Ammon's horn (tissue), 1 donor: Measurements from ENCODE around the gene KLF3.

Experiments
- DNase-seq: peaks from one replicate; pipeline ENCODE4 v3.0.0-alpha.2; 2016; ENCODE audit warnings: low spot score

KLF3 gene

DNA sequence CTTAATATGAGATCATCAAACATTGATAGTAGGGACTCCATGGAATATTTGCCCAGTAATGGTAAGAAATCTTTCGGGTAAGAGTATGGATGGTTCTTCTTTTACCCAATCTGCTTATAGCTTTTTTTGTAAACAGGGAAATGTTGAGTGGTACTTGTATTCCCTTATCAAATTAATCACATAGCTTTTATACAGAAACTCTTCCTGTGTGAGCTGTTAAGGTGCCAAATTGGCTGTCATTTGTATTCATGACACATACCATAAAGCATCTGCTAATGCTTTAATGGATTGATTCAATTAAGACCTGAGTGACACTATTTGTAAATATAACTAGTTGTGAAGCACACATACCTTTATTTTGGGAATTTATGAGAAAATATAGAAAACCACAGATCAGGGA, 34.2 kb downstream of the KLF3 start:
- no peak for DNase-seq

DNA sequence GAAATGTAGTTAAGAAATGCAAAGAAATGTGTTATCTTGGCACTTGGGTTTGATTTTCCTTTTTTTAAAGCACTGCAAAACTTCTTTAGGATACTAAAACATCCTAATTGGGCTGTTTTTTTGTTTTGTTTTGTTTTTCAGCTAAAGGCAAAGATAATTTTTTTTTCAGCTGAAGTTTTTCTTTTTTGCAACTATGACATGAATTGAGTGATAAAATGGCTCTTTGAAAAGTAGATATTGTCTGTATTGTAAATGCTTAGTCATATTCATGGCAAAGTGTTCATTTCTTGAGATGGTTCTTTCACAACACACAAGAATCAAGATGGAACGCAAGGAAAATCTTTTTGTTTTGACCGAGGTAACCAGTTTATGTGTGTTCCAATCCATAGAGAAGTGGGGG, 35.1 kb downstream of the KLF3 start:
- no peak for DNase-seq

DNA sequence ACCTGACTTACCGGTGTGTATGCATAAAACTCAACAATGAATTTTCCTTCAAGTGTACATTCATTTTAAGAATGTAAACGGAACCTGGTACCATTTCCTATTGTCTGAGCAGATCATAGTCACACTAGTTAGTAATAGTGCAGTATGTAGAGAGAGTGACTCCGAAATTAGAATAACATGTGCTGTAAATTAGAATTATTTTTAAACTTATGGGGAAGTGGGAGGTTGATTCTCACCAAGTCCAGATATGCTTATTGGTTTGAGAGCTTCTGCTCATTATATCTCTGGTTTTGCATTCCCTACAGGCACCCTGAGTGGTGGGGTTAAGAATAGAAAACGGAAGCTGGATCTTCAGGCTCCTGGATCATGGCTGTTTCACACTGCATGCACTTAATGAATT, 39.6 kb downstream of the KLF3 start:
- DNase-seq: no peak

DNA sequence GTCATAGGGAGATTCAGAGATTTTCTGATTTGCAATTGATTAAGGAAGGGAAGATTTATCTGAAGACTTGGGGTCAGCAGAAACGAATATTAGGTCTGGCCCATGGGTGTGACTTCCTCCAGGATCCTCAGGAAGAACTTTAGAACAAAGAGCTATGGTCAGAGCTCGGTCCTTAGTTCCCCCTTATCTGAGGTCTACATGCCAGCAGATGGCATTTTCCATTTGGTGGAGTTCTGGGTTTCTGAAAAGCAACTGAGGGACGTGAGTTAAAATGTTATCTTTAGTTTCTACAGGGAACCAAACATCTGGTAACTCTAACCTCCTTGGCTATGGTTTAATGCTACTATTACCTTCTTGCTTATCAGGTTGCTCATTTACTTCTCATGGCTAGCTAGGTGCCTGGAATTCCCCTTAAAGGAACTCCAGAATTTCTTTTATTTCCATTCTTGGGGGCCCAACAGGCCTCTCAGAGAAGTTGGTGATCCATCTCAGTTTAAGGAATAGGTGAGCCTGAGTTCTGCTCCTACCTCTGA, 40.7 kb downstream of the KLF3 start:
- DNase-seq: no peak

DNA sequence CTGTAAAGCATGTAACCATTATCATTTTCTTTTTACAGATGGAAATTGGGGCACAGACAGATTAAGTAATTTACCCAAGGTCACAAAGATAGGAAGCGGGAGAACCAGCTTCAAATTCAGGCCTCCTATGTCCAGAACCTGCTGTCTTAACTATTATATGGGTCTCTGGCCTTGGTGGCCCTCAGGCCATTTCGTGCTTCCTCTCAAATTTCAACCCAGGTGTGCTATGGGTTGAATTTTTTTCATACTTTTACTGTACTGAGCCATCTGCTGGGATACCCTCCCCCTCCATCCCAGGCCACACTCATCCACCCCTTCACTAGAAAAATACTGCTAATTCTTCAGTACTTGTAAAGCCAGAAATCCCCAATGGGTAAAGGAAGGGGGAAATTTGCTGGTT, 42.3 kb downstream of the KLF3 start:
- DNase-seq: no peak

DNA sequence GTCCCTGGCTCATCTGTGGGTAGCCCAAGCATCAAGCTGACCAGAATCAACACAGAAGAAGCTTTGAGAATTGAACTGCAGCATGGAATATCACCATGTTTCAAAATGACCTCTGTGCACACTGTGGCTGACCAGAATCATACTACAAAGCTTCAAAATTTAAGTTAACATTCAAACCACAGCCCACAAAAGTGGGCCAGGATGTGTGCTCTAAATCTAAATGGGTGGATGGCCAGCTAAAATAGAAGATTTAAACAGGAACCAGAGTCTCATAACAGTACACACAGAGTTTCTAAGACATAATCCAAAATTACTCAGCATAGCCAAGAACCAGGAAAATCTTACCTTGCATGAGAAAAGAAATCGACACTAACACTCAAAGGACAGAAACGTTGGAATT, 46.1 kb downstream of the KLF3 start:
- DNase-seq: no peak

DNA sequence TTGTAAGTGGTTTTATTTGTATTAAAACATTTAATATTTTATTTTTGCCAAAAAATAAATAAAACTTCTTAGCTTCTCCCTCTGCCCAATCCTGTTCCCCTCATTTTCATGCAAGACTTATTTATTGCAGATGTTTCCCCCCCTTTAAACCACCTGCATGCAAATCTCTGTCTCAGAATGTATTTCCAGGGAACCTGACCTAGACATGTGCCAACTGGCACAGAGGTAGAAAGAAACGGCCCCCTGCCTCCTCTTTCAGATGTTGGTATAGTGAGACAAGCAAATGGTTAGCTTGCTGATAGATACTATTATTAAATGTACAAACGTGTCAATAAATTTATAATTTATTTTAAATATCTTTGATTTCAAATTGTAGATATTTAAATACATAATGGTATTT, 47.1 kb downstream of the KLF3 start:
- DNase-seq: no peak

DNA sequence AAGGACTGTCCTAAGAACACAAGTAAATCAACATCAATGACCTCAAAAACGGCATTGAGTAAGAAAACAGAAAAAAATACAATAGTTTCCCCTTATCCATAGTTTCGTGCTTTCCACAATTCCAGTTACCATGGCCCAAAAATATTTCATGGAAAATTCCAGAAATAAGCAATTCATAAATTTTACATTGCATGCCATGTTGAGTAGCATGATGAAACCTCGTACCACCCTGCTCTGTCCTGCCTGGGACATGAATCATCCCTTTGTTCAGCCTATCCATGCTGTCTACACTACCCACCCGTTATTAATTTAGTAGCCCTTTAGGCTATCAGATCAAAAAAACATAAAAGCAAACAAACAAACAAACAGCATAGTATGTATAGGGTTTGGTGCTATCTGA, 51.1 kb downstream of the KLF3 start:
- no peak for DNase-seq

DNA sequence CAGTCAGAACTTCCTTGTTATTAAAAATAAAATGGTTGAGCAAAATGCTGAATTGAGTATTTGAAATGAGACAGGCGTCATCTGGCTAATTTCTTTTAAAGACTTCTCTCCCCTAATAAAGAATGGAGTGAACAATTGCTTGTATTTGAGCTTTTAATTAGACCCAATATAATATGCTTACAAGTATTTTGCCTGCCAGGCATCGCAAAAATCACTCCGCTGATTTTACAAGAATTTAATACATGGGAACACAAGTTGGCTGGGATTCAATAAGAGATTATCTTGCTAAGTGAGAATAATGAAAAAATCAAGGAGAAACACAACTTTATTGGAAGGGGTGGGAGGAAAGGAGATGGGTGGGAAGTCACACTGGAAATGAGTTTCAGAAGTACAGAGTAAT, 52.3 kb downstream of the KLF3 start:
- no peak for DNase-seq

DNA sequence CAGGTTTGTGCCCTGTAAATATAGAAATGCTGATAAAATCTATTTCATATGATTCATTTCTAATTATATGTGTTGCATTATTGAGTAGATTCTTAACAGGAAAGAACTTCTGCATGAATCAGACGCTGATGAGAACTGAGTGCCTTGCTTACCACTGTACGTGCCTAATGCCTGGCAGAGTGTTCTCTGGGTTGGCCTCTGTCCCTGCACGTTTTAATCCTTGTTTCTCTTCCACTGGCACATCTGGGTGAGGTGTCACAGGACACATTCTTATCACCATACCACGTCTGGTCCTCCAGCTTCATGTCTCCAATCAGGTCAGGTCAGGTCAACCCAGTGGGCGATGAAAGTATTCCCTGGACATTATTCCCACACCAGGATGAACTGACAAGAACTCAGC, 53.6 kb downstream of the KLF3 start:
- DNase-seq: no peak

DNA sequence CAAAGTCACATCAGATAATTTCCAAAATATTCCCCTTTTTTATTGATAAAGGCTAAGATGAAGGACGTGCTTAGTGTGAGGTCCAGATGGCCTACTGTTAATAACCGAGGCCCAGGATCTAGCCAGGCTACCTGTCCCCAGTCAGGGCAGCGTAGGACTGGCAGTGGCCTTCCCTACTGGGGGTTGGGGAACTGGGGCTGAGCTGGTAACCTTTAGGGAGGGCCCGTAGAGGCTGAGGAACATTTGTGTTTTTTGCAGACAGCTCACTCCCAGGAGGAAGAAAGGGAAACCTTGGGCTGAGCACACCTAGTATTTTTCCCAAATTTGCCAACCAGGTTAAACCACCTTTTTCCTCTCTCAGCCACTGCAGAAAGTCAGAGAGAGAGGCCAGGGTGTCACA, 59.1 kb downstream of the KLF3 start:
- no peak for DNase-seq

DNA sequence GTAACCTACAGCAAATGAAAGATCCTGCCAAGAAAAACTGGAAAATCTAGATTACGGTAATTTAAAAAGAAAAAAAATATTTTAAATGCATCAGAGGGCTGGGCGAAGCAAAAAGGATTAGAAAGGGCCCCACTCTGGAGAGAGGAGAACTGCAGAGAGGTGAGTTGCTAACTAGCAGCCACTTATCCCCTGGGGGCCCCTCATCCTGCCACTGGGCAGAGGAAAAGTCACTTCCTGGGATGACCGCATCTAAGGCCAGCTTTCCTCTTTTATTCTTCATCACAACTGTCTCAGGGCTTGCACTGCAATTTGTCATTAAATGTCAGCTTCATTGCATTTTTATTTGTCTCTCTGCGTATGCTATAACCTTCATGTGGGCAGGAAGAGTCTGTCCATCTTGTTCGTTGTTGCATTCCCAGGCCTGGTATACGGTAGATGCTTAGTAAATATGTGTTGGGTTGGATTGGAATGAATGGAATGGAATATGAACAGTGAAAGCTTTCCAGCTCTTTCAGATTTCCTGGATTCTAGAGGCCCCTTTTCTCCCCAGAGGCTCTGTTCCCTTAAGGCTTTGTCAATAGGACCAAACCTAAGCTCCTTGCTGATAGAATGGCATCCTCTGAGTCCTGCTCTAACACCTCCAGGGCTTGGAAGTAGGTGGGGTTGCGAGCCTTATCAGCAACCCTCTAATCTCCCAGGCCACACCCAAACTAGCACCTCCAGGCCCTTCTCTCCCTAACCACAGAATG, 59.9 kb downstream of the KLF3 start:
- no peak for DNase-seq

DNA sequence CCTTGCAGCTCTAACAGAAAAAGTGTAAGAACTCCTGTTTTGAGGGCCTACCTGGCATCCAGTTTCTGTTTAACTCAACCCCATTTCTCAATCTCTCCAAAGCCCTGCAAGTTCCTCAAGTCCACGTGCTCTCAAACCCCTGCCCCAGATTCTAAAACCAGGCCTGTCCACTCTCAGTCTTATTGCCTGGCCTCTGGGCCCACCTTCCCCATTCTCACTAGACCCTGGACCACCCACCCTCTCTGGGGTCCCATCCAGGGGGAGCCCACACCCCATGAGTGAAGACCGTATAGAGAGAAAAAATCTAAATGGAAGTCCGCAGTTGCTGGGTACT, 60.4 kb downstream of the KLF3 start:
- DNase-seq: no peak

DNA sequence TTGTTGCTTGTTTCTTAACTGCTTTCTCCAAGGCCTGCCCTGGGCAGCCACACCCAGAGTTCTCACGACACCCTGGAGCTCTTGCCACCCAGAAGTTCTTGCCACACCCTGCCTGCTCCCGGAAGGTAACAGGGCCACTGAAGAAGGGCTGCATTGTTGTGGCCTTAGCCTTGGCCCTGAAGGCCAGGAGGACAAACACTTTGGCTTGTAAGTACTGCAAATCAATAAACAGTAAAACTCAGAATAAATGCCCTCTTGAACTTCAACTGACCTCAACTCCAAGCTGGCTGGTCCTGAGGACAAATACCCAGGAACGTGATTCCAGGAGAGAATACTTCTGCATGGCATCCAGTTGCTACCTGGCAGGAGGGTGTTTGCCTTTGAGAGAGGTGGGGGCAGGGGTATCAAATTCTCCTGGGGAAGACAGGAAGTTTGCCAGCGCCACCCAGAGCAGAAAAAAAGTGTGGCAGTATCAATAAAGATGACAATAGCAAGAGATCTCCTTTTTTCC, 64.7 kb downstream of the KLF3 start:
- no peak for DNase-seq

DNA sequence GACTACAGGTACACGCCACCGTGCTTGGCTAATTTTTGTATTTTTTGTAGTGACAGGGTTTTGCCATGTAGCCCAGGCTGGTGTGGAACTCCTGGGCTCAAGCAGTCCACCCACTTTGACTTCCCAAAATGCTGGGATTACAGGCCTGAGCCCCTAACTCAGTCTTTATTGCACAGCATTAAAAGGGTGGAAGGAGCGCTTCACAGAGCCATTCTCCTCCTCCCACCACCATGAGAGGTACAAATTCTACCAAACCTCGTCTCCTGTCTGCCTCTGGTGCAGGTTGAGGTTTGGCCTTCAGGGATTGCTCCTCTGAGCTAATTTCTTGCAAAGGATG, 66.5 kb downstream of the KLF3 start:
- no peak for DNase-seq

DNA sequence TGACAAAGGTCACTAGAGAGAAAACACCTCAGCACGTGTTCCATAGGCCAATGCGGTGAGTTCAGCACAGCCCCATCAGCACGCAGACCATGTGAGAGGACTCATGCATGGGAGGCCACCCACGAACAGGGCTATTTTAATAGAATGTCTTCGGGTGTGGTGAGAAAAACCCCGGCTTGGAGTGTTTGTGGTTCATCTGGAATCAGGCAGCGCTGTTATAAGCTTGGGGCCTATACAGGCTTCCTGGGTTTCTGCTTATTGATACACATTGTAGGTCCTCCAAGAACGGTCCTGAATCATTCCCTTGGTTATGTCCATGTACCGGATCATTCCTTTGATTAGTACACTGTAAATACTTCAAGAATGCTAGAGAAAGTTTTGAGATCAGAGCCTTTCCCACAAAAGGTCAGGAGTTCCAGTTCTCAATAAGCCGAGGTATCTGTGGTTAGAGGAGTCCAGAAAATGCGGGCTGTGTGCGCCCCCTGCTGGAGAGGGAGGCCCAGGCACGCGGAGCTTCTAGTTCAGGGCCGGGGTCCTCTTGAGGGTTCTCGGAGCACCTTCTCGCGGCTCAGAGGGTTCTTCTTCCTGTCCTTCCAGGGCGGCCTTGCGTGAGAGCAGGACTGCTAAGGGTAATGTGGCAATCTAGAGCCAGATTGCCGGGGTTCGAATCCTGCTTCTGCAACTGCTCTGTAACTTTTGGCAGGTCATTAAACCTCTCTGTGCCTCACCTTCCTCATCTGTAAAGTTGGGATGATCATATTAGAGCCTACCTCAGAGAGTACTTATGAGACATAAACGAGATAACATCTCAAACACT, 67.0 kb downstream of the KLF3 start:
- DNase-seq: peak; percentile 82

DNA sequence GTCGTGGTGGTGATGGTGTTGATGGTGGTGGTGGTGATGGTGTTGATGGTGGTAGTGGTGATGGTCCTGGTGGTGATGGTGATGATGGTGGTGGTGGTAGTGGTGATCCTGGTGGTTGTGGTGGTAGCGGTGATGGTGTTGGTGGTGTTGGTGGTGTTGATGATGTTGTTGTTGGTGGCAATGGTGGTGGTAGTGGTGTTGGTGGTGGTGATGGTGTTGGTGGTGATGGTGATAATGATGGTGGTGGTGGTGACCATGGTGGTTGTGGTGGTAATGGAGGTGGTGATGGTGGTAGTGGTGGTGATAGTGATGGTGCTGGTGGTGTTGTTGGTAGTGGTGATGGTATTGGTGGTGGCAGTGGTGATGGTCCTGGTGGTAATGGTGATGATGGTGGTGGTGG, 69.7 kb downstream of the KLF3 start:
- DNase-seq: no peak

DNA sequence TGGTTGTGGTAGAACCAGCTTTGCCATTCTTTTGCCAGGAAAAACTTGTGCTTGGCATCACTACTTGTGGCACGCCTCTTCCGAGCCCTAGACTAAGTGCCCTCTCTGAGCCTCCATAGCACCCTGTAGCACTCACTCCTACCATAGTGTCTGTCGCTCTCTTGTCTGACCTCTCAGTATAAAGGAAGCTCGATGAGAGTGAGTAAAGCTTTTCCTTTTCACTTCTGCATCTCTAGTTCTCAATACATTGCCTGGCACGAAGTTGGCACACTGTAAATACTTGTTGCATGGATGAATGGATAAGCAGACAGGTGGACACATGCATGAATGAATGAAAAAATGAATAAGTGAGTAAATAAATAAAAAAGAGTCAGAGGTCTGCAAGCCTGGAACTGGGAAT, 70.4 kb downstream of the KLF3 start:
- no peak for DNase-seq

DNA sequence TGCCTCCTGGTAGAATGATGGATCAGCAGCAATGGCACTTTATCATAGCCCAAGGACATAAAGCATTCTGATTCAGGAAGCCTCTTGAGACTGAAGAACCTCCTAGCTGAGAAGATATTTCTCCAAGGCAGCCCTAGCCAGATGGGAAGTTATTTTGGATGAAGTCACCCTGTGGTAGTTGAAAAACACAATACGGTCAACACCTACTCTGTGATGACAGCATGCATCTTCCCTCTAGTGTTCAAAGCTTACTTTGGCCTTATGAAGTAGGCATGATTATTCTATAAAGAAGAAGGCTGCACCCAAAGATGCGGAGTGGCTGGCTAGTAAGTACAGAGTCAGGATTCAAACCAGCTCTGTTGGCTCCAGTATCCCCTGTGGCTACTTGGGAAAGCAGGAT, 70.9 kb downstream of the KLF3 start:
- DNase-seq: no peak

DNA sequence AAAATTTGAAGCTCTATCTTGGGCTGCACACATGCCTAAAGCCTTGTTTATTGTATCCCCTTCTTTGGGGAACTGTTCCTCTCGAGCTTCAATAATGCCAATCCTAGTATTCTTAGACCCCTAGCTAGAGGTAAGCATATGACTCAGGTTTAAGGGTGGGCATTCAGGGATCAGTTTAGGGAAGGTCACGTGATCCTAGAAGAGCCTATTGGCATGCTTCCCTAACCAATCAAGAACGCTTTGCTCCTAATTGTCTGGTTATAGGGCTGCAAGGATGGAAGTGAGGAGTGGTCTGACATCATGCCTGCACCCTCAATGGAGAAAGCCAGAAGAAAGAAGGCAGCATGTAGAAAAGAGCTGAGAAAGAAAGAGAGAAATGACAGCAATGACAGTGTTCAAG, 71.9 kb downstream of the KLF3 start:
- DNase-seq: no peak

DNA sequence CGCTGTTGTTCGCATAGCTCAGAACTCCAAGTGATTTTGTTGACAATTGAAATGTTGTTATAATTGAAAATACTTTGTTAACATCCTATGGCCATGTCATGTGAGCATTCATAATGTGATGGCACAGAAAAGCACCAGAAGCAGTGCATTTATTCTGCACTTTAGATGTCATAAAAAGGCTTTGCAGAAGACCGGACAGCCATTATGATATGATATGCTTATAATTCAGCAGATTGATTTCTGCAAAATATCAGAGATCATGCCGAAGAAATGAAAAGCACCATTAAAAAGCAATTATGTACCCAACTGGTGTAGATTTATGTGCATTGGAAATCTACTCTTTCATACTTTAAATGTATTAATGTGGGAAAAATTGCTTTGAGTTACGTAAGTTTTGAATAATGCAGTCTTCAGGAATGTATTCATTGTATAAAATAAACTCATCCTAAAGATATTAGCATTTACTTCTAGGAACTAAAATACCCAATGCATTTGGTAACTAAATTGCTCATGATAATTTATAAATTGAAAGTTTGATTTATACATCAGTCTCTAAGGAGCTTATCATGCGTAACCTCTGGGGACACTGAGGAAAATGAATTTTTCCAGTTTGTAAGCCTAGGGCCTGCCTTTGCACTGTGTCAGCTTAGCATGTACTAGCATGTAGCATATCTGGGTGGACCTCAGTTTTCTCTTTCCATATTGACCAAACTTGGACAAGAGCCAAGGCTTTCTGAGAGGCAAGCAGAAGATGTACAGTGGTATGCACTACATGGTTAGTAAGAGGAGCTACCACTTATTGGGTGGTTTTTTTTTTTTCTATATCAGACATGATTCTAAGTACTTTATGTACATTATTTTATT, 75.2 kb downstream of the KLF3 start:
- DNase-seq: no peak

DNA sequence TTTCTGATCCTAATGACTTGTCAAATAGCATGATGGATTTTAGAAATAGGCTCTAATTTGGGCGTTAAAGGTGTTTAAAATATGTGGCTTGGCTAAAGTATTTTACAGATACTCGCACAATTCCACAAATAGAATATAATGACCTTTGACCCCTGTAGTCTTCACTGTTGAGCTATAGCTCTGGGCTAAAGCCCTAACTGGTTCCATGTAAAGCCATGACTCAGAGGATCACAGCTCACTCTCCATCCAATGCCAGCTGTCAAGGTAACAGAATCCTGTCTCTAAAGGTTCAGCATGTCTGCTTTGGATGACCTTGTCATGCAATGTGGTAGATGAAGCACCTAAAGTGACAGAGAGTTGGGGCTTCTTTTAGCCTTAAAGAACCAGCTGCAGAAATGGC, 76.3 kb downstream of the KLF3 start:
- no peak for DNase-seq

DNA sequence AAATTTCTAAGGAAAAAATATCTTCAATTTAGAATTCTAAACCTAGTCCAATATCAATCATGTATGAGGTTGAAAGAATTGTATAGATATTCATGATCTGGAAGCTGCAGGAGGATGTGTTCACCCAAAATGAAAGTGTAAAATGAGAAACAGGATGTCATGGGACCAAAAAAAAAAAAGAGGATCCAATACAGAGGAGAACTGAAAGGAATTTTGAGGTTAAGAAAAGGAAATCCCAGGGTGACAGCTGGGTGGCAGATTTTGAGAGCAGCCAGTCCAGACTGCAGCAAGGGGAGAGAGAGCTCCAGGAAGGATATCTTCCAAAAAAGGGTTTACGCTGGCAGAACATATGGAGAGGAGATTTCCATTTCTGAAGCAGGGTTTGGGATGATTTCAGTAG, 79.9 kb downstream of the KLF3 start:
- peak; percentile 38 for DNase-seq
